GM12873 (cell line): ENCODE measurements around the gene UBA6.

Source experiments
- TF ChIP-seq, protein P1 (sequence below): IDR thresholded peaks from 2 replicates; pipeline ENCODE4 v1.5.1; 2012; ENCODE audit warnings: low read depth, mild to moderate bottlenecking, moderate library complexity, low read length, control low read depth; ENCODE audit not compliant: insufficient read depth; ENCODE audit errors: missing control alignments

UBA6 gene

DNA sequence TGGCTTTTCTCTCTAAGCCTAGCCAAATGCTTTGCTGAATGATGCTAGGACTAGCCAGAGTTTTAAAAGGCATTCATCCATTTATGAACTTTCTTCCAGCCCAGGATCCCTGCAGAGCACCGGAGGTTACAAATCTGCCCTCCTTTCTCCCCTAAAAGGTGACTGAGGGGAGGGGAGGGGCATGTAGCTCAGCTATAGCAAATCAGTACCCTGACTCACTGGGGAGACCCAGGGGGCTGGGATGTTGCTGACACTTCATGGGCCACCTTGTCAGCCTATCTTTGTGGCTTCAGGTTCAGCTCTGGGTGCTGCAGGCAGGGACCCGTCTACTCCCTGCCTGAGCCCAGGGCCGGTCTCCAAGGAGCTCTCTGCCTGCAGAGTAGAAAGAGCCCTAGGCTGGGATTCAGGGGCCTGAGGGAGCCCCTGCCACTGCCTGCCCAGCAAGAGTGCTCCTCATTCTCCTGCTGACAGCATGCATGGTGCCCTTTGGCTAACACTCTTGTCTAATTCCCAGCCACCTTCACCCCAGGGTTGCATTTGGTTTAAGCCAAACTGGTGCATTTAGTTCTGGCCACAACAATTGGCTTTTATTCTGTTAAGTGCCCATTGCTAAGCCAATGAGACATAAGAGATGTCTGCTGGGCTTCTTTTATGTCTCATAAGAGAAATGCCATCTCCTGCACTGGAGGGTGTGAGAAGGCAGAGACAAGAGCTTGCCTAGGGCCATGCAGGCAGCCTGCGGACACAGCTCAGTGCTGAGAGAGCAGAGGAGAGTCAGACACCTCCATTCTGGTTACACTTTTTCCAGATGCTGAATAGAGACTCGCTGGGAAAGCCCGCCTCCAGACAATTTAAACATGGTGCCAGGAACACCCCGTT is 11.9 kb upstream of the UBA6 start:
- TF ChIP-seq, protein P1, sequence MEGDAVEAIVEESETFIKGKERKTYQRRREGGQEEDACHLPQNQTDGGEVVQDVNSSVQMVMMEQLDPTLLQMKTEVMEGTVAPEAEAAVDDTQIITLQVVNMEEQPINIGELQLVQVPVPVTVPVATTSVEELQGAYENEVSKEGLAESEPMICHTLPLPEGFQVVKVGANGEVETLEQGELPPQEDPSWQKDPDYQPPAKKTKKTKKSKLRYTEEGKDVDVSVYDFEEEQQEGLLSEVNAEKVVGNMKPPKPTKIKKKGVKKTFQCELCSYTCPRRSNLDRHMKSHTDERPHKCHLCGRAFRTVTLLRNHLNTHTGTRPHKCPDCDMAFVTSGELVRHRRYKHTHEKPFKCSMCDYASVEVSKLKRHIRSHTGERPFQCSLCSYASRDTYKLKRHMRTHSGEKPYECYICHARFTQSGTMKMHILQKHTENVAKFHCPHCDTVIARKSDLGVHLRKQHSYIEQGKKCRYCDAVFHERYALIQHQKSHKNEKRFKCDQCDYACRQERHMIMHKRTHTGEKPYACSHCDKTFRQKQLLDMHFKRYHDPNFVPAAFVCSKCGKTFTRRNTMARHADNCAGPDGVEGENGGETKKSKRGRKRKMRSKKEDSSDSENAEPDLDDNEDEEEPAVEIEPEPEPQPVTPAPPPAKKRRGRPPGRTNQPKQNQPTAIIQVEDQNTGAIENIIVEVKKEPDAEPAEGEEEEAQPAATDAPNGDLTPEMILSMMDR: no peak

DNA sequence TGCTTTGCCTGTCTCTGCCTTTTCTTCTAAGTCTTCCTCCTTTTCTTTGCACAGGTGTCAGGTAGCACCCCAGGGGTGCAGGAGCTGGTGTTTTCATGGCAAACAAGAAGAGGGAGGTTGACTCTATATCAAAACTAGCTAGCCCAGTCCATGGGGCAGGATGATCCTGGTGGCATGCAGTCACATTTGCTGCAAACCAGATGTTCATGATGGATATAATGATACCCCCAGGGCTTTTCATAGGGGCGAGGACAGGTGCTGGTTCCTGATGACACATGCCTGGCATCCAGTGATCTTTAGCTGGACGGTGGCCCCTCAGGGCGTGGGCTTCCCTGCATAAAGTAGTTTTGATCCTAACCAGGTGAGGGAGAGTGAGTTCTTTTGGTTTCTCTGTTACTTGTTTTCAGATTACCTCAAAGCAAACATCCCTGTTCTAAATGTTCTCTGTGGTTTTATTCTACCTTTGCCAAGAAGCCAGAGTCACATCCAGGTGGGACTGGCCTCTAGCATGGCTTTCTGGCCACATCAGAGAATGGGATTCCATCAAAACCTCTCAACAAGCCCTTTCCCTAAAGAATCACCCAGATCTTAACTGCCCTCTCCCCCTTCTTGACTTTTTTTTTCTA is 11.2 kb upstream of the UBA6 start:
- TF ChIP-seq, protein P1: no peak

DNA sequence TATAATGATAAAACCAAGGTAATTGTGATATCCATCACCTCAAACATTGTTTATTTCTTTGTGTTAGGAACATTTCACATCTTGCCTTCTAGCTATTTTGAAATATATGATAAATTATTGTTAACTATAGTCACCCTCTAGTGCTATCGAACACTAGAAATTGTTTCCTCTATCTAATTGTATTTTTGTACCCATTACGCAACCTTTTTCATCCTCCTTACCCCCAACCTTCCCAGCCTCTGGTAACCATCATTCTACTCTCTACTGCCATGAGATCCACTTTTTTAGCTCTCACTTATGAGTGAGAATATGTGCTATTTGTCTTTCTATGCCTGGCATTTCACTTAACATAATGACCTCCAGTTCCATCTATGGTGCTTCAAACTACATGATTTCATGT is 3.9 kb upstream of the UBA6 start:
- TF ChIP-seq, protein P1: no peak

DNA sequence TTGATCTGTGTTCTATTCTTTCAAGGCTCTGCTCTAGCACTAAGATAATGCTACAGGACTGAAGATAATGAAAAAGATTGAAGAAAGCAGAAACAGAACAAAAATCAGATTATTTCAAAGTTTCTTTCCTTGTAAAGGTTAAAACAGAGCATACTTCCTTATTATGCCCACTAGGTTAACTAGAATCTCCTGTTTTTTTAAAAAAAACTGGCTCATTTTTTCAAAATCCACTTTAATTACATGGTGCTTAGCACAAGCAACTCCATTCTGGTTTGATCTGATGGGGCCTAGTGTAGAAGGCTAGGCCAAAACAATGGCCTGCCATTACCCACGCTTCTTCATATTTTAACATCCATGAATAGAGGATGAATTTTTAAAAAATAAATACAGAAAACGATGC is 1.2 kb upstream of the UBA6 start:
- TF ChIP-seq, protein P1: no peak

DNA sequence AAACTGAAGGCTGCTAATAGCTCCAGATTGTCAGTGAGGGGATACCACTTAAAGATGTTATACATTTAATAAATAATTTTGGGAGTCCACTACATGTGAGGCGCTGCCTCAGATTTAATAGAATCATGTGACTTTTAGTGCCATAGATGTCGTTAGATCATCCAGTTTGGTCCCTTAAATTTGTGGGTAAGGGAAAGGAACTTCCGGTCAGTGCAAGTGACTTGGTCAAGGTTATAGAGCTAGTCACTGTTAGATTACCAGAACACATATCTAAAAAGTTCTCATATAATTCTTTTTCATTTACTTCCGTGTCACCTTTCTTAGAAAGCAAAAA is 529 bp upstream of the UBA6 start:
- TF ChIP-seq, protein P1: no peak

DNA sequence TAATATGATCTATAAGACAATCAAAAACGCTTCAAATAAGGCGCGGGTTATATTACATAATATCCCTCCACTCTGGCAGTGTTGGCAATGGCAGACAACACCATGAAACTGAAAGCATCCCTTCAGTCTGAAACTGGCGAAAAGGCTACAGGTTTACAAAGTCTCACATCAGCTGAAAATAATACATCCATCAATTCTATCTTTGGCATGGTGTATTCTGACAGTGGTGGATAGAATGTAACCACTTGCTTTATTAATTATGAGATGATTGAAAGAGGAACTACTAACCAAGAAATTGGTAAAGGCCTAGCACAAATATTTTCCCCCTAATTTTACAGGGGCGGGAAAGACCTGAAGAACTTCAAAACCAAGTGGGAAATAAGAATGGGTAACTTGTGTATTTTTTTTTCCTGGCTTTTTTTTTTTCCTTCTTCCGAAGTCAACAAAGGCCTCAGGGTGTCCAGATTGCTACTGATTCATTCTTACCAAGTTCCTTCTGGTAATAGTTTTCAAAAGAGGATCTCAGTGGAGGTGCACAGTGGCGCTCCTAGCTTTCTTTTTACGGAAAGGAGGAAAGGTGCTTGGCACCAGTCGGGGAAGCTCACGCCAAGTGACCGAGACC is 728 bp downstream of the UBA6 start:
- TF ChIP-seq, protein P1: no peak

DNA sequence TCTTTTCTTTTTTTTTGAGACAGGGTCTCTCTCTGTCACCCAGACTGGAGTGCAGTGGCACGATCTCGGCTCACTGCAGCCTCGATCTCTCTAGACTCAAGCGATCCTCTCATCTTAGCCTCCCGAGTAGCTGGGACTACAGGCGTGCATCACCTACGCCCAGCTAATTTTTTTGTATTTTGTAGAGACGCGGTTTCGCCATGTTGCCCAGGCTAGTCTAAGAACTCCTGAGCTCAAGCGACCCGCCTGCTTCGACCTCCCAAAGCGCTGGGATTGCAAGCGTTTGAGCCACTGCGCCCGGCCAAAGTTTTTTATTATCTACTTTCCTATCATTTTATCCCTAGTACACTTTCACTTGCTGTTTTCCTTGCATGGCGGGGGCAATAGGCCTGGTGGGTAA is 1.4 kb downstream of the UBA6 start:
- TF ChIP-seq, protein P1: no peak
